C4-2B (cell line): ENCODE results near the gene SAG.

Experiments
- H3K27ac ChIP-seq: fragments of 450-650 bp; 2 replicates; pipeline ENCODE4 v1.5.1; 2017
- CTCF ChIP-seq: fragments of 450-650 bp; conservative IDR thresholded peaks from 2 replicates; pipeline ENCODE4 v1.5.1; 2017; ENCODE audit warnings: mild to moderate bottlenecking
- ZFX ChIP-seq: fragments of 450-650 bp; IDR thresholded peaks from 2 replicates; pipeline ENCODE4 v1.6.1; 2017

SAG gene

GRCh38 chr2:233319256-233319655, 11.6 kb downstream of the SAG start:
- H3K27ac ChIP-seq = no peak overlapping the region
- TF ChIP-seq CTCF (no peak), ZFX (no peak)

- H3K27ac ChIP-seq = no peak overlapping the region
- TF ChIP-seq ZFX (no peak), CTCF (no peak)
Observed at GRCh38 chr2:233320470-233320869, 12.9 kb downstream of the SAG start.

- no peak overlapping the region for H3K27ac ChIP-seq
- TF ChIP-seq CTCF (no peak), ZFX (no peak)
Observed at GRCh38 chr2:233321166-233321565, 13.6 kb downstream of the SAG start.

- H3K27ac ChIP-seq = no peak overlapping the region
- TF ChIP-seq ZFX (no peak), CTCF (no peak)
Observed at GRCh38 chr2:233323851-233324250, 16.2 kb downstream of the SAG start.

GRCh38 chr2:233325256-233325655, 17.6 kb downstream of the SAG start:
- no peak overlapping the region for H3K27ac ChIP-seq
- TF ChIP-seq ZFX = no peak
- TF ChIP-seq CTCF = no peak

GRCh38 chr2:233325814-233326213, 18.2 kb downstream of the SAG start:
- H3K27ac ChIP-seq = no peak overlapping the region
- TF ChIP-seq ZFX = no peak
- TF ChIP-seq CTCF = no peak

GRCh38 chr2:233326500-233326899, 18.9 kb downstream of the SAG start:
- H3K27ac ChIP-seq = no peak overlapping the region
- no peak for TF ChIP-seq CTCF
- no peak for TF ChIP-seq ZFX
